CD14-positive monocyte (primary cell): Measurements from ENCODE around the gene RBMS3. TPM values are rescaled to one million over a fixed set of nuclear protein-coding genes. Genes with fewer than 3 reads are reported as not detected.
A peak's percentile ranks its signal among the peaks of the same experiment; 100 is the strongest.

Experiments
- DNase-seq, 3 donors: peaks; one replicate each; pipeline ENCODE4 v3.0.0-alpha.2; 2011 to 2022
- H2AFZ ChIP-seq: 2 replicates; pipeline ENCODE4 v1.6.0; 2012; ENCODE audit warnings: mild to moderate bottlenecking, low read depth, low read length, inconsistent platforms; ENCODE audit not compliant: insufficient read depth, poor library complexity, severe bottlenecking
- H3K27ac ChIP-seq, 2 donors: 1 replicate in 1 of 2; 2 replicates in 1 of 2; pipeline ENCODE4 v1.5.1; 2012 to 2013; ENCODE audit warnings: low read length in 2 of 2, control low read depth in 1 of 2, inconsistent platforms in 1 of 2, low read depth in 1 of 2, mild to moderate bottlenecking in 1 of 2
- H3K27me3 ChIP-seq, 2 donors: one replicate each; pipeline versions ENCODE4 v1.6.0 to v1.6.1; 2011 to 2013; ENCODE audit warnings: low read length in 2 of 2; ENCODE audit not compliant: control insufficient read depth in 2 of 2, insufficient read depth in 2 of 2
- H3K36me3 ChIP-seq, 2 donors: replicated peaks in 1 of 2; 1 replicate in 1 of 2; 2 replicates in 1 of 2; pipeline versions ENCODE4 v1.5.1 to v1.6.1; 2012 to 2013; ENCODE audit warnings: low read length in 2 of 2, control low read depth in 1 of 2, inconsistent platforms in 1 of 2, mild to moderate bottlenecking in 1 of 2; ENCODE audit not compliant: insufficient read depth in 2 of 2, control insufficient read depth in 1 of 2
- H3K4me1 ChIP-seq, 2 donors: 1 replicate in 1 of 2; 2 replicates in 1 of 2; pipeline versions ENCODE4 v1.5.1 to v1.6.1; 2012 to 2013; ENCODE audit warnings: low read length in 2 of 2, control low read depth in 1 of 2, inconsistent platforms in 1 of 2, mild to moderate bottlenecking in 1 of 2, moderate library complexity in 1 of 2; ENCODE audit not compliant: insufficient read depth in 2 of 2, control insufficient read depth in 1 of 2
- H3K4me2 ChIP-seq: replicated peaks from 2 replicates; pipeline ENCODE3; 2012; ENCODE audit warnings: low read length, moderate library complexity, mild to moderate bottlenecking; ENCODE audit not compliant: poor library complexity, severe bottlenecking; ENCODE audit errors: extremely low read depth
- H3K4me3 ChIP-seq, 3 experiments: fragments of 200-600 bp in 1 of 3; sonication (generic) in 1 of 3; replicated peaks in 1 of 3; 1 replicate in 2 of 3; 2 replicates in 1 of 3; pipeline ENCODE4 v1.5.1; 2011 to 2013; ENCODE audit warnings: low read length in 3 of 3, mild to moderate bottlenecking in 3 of 3, control low read depth in 2 of 3, low read depth in 2 of 3, inconsistent platforms in 1 of 3, moderate library complexity in 1 of 3
- H3K79me2 ChIP-seq: 2 replicates; pipeline ENCODE4 v1.6.0; 2012; ENCODE audit warnings: mild to moderate bottlenecking, control low read depth, inconsistent platforms, low read length, moderate library complexity; ENCODE audit not compliant: insufficient read depth
- H3K9ac ChIP-seq: 2 replicates; pipeline ENCODE4 v1.6.0; 2017; ENCODE audit warnings: low read length, mild to moderate bottlenecking; ENCODE audit not compliant: insufficient read depth, poor library complexity, severe bottlenecking
- H3K9me3 ChIP-seq, 2 donors: replicated peaks in 1 of 2; 1 replicate in 1 of 2; 2 replicates in 1 of 2; pipeline versions ENCODE4 v1.5.1 to v1.6.1; 2012 to 2013; ENCODE audit warnings: low read length in 2 of 2, control low read depth in 1 of 2; ENCODE audit not compliant: control insufficient read depth in 1 of 2, insufficient read depth in 1 of 2
- H4K20me1 ChIP-seq: 2 replicates; pipeline ENCODE4 v1.6.0; 2012; ENCODE audit warnings: mild to moderate bottlenecking, low read length, control low read depth, moderate library complexity; ENCODE audit not compliant: insufficient read depth
- H3K27ac Mint-ChIP-seq, 7 donors: one replicate each; pipeline ENCODE4 v1.8.0; 2020; ENCODE audit warnings: mild to moderate bottlenecking in 7 of 7, mixed read lengths in 7 of 7, moderate library complexity in 6 of 7, inconsistent platforms in 2 of 7
- H3K27me3 Mint-ChIP-seq, 3 donors: one replicate each; pipeline ENCODE4 v1.8.0; 2021 to 2022; ENCODE audit warnings: low read depth in 3 of 3, mild to moderate bottlenecking in 3 of 3, mixed read lengths in 3 of 3, moderate library complexity in 3 of 3, inconsistent platforms in 1 of 3
- H3K36me3 Mint-ChIP-seq, 2 donors: one replicate each; pipeline ENCODE4 v1.8.0; 2020; ENCODE audit warnings: mixed read lengths in 2 of 2, inconsistent platforms in 1 of 2, mild to moderate bottlenecking in 1 of 2
- H3K4me1 Mint-ChIP-seq: one replicate; pipeline ENCODE4 v1.8.0; 2020; ENCODE audit warnings: mild to moderate bottlenecking, mixed read lengths
- H3K4me3 Mint-ChIP-seq, 2 donors: one replicate each; pipeline ENCODE4 v1.8.0; 2020; ENCODE audit warnings: mild to moderate bottlenecking in 2 of 2, mixed read lengths in 2 of 2, moderate library complexity in 1 of 2
- H3K9me3 Mint-ChIP-seq, 7 donors: one replicate each; pipeline ENCODE4 v1.8.0; 2020 to 2022; ENCODE audit warnings: mixed read lengths in 7 of 7, mild to moderate bottlenecking in 6 of 7, moderate library complexity in 6 of 7, inconsistent platforms in 2 of 7
- CTCF ChIP-seq: fragments of 200-600 bp; IDR thresholded peaks from one replicate; pipeline ENCODE4 v1.8.0; 2022; ENCODE audit warnings: antibody characterized with exemption, mild to moderate bottlenecking
- WGBS: methylation state at CpG from one replicate; pipeline ENCODE4 v1.1.5; 2013; ENCODE audit warnings: missing lambda C conversion rate; ENCODE audit not compliant: insufficient coverage; 5-methylcytosine and 5-hydroxymethylcytosine counted together
- intact Hi-C, 2 donors: fragments of 100-400 bp; cut with micrococcal nuclease; formaldehyde crosslinking; loops; one replicate each; pipeline versions ENCODE4 v1.15.0 to v1.15.1; 2023
- polyA plus RNA-seq, 3 donors: library from polyadenylated mRNA; depleted of rRNA in 1 of 3; unstranded in 2 of 3; stranded (reverse) in 1 of 3; fragments of 300-500 nt in 2 of 3; fragments of >200 nt in 1 of 3; fragmentation: Illumina TruSeq in 2 of 3; gene quantifications; 1 replicate in 2 of 3; 2 replicates in 1 of 3; pipeline ENCODE4 v1.2.3, GENCODE V29; 2012 to 2021

RBMS3 gene
- polyA plus RNA-seq, 3 donors: not detected

- no peaks in the 10 kb centered on the region for H3K36me3 ChIP-seq
- H3K4me1 ChIP-seq: no peaks in the 10 kb centered on the region
- TF ChIP-seq CTCF: no peak
- no peaks in the 10 kb centered on the region for H4K20me1 ChIP-seq
- peaks cover 16% of the 10 kb centered on the region for H3K4me1 Mint-ChIP-seq
- no peak overlapping the region for H3K4me3 Mint-ChIP-seq
- H3K9ac ChIP-seq: no peak overlapping the region
- no peak overlapping the region for H3K4me2 ChIP-seq
- H3K27ac Mint-ChIP-seq: no peak overlapping the region
- no peak for DNase-seq
- no peak overlapping the region for H3K4me3 ChIP-seq
- peaks cover 0 to 5% (median 2%) of the 10 kb centered on the region in 7 donors for H3K9me3 Mint-ChIP-seq
- peaks cover 0 to 6% (median 0%) of the 10 kb centered on the region in 3 donors for H3K27me3 Mint-ChIP-seq
- H3K36me3 Mint-ChIP-seq: no peaks in the 10 kb centered on the region
- no peaks in the 10 kb centered on the region for H3K79me2 ChIP-seq
- no CpG with 5 or more reads among the region's 1 CpG for WGBS
- intact Hi-C loops: no loop called here
- H2AFZ ChIP-seq: no peak overlapping the region
- no peak overlapping the region for H3K27ac ChIP-seq
- H3K27me3 ChIP-seq: peaks cover 2% of the 10 kb centered on the region in 2 donors
- no peaks in the 10 kb centered on the region for H3K9me3 ChIP-seq
These were observed 230.8 kb downstream of the RBMS3 start for GRCh38 chr3:29511701-29512100.

GRCh38 chr3:29512641-29513040 is 231.8 kb downstream of the RBMS3 start:
- Histone ChIP-seq H3K9me3 (no peaks in the 10 kb centered on the region), H3K36me3 (no peaks in the 10 kb centered on the region), H3K79me2 (no peaks in the 10 kb centered on the region), H3K4me3 (no peak overlapping the region), H3K27ac (no peak overlapping the region), H3K4me2 (no peak overlapping the region), H3K27me3 (peaks cover 2% of the 10 kb centered on the region in 2 donors), H3K9ac (no peak overlapping the region), H3K4me1 (no peaks in the 10 kb centered on the region), H4K20me1 (no peaks in the 10 kb centered on the region), H2AFZ (no peak overlapping the region)
- WGBS: 0% methylated on average over 1 of the region's 4 CpGs
- Mint-ChIP-seq H3K4me3 (peak overlapping the region in 1 of 2 donors; percentile 9), H3K4me1 (peaks cover 16% of the 10 kb centered on the region), H3K27ac (no peak overlapping the region), H3K9me3 (peaks cover 0 to 7% (median 2%) of the 10 kb centered on the region in 7 donors), H3K27me3 (peaks cover 0 to 6% (median 2%) of the 10 kb centered on the region in 3 donors), H3K36me3 (no peaks in the 10 kb centered on the region)
- no peak for DNase-seq
- TF ChIP-seq CTCF: no peak
- intact Hi-C loops: no loop called here
